Measurements from ENCODE around the gene UNC79. TPM values are rescaled to one million over a fixed set of nuclear protein-coding genes. Genes with fewer than 3 reads are reported as not detected.

UNC79 gene
- total RNA-seq, 2 experiments from 2014 or later, result not detected

DNA sequence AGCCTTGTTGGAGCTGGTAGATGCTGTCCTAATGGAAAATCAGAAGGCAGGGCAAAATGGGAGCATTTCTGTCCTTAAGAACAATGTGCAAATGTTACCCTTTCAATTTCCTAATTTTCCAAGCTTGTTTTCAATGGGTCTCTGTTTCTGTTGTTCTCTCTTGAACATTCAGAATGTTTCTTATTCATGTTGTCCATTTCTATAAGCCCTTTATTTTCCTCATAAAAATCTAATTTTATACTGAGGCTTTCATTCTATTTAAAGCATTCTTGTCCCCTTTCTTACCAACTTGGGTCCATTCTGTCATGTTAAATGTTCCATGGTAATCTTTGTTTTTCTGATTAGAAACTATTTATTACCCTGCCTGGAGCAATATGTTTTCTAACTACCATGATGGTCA is 232.6 kb downstream of the UNC79 start:
- ChIA-PET CTCF (interaction anchor here (0.9 kb wide), 1 partner anchor 667 kb away, joined by 5 read pairs; no protein-coding TSS in a partner anchor), POLR2A (no interaction called here)
- H3K4me3 Mint-ChIP-seq, result no peak overlapping the region
- DNase-seq, result no peak
- no peak overlapping the region for H3K27ac Mint-ChIP-seq
- H3K36me3 Mint-ChIP-seq (ENCODE audit: low read depth), result no peaks in the 10 kb centered on the region
- H3K27me3 Mint-ChIP-seq, result peaks cover 24% of the 10 kb centered on the region
- peaks cover 20% of the 10 kb centered on the region for H3K9me3 Mint-ChIP-seq
- H3K4me1 Mint-ChIP-seq, result no peaks in the 10 kb centered on the region

GRCh38 chr14:93665169-93665568 is 234.4 kb downstream of the UNC79 start:
- H3K27ac Mint-ChIP-seq, result no peak overlapping the region
- H3K4me1 Mint-ChIP-seq, result no peaks in the 10 kb centered on the region
- CTCF ChIA-PET, result no interaction called here
- H3K9me3 Mint-ChIP-seq, result peaks cover 20% of the 10 kb centered on the region
- no peaks in the 10 kb centered on the region for H3K36me3 Mint-ChIP-seq (ENCODE audit: low read depth)
- no peak for DNase-seq
- H3K27me3 Mint-ChIP-seq, result peaks cover 20% of the 10 kb centered on the region
- POLR2A ChIA-PET, result no interaction called here
- no peak overlapping the region for H3K4me3 Mint-ChIP-seq

DNA sequence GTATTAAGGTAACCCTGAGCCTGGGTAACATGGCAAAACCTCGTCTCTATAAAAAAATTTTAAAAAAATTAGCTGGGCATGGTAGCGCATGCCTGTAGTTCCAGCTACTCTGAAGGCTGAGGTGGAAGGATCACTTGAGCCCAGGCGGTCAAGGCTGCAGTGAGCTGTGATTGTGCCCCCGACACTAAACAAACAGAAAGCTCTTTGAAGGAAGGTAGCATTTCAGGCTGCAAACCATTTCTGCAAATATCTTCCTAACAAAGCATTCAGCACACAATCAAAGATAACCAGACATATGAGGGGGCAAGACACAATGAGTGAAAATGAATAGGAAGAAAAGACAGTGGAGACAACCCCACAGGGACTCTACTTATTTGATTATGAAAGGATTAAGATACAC is 238.9 kb downstream of the UNC79 start:
- peaks cover 22% of the 10 kb centered on the region for H3K27me3 Mint-ChIP-seq
- ChIA-PET POLR2A (no interaction called here), CTCF (no interaction called here)
- DNase-seq, result no peak
- H3K27ac Mint-ChIP-seq, result no peak overlapping the region
- H3K4me1 Mint-ChIP-seq, result no peaks in the 10 kb centered on the region
- H3K36me3 Mint-ChIP-seq (ENCODE audit: low read depth), result no peaks in the 10 kb centered on the region
- H3K4me3 Mint-ChIP-seq, result no peak overlapping the region
- peaks cover 15% of the 10 kb centered on the region for H3K9me3 Mint-ChIP-seq

GRCh38 chr14:93674343-93674742 is 243.6 kb downstream of the UNC79 start:
- Mint-ChIP-seq H3K9me3 (no peaks in the 10 kb centered on the region), H3K27me3 (peaks cover 12% of the 10 kb centered on the region), H3K36me3 (ENCODE audit: low read depth) (no peaks in the 10 kb centered on the region), H3K4me1 (no peaks in the 10 kb centered on the region), H3K4me3 (no peak overlapping the region), H3K27ac (no peak overlapping the region)
- POLR2A ChIA-PET, result no interaction called here
- DNase-seq, result no peak
- CTCF ChIA-PET, result interaction anchor here (1.0 kb wide), 1 partner anchor 43 kb away, joined by 3 read pairs; no protein-coding TSS in a partner anchor

DNA sequence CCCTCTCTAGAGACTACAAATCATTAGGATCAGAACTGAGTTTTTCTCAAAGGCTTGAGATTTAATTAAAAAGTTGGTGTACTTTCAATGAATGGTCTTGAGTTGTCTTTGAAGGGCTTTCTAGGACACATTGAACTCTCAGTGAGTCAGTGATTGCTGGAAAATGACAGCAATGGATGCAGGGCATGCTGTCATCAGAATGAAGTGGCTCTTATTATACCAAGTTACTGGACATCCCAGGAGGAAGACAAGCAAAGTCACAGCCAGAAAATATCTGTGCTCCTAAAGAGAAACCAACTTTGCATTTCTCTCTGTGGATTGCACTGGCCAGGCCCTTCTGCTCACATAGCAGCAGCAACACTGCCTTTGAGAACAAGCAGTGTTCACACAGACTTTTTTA is 244.9 kb downstream of the UNC79 start:
- peaks cover 8% of the 10 kb centered on the region for H3K27me3 Mint-ChIP-seq
- no peaks in the 10 kb centered on the region for H3K9me3 Mint-ChIP-seq
- H3K4me1 Mint-ChIP-seq, result no peaks in the 10 kb centered on the region
- ChIA-PET POLR2A (no interaction called here), CTCF (no interaction called here)
- no peaks in the 10 kb centered on the region for H3K36me3 Mint-ChIP-seq (ENCODE audit: low read depth)
- H3K4me3 Mint-ChIP-seq, result no peak overlapping the region
- DNase-seq, result no peak
- H3K27ac Mint-ChIP-seq, result no peak overlapping the region

- H3K27ac Mint-ChIP-seq, result no peak overlapping the region
- POLR2A ChIA-PET, result no interaction called here
- H3K27me3 Mint-ChIP-seq, result peaks cover 8% of the 10 kb centered on the region
- no peaks in the 10 kb centered on the region for H3K9me3 Mint-ChIP-seq
- H3K4me3 Mint-ChIP-seq, result no peak overlapping the region
- no peaks in the 10 kb centered on the region for H3K36me3 Mint-ChIP-seq (ENCODE audit: low read depth)
- no peaks in the 10 kb centered on the region for H3K4me1 Mint-ChIP-seq
- CTCF ChIA-PET, result no interaction called here
- DNase-seq, result no peak
Observed at GRCh38 chr14:93676416-93676958, 245.7 kb downstream of the UNC79 start.

- Mint-ChIP-seq H3K4me3 (no peak overlapping the region), H3K9me3 (no peaks in the 10 kb centered on the region), H3K27me3 (peaks cover 14% of the 10 kb centered on the region), H3K4me1 (no peaks in the 10 kb centered on the region), H3K27ac (no peak overlapping the region), H3K36me3 (ENCODE audit: low read depth) (no peaks in the 10 kb centered on the region)
- ChIA-PET CTCF (interaction anchor here (0.6 kb wide), 1 partner anchor 23 kb away, joined by 3 read pairs; no protein-coding TSS in a partner anchor), POLR2A (no interaction called here)
- no peak for DNase-seq
Observed at GRCh38 chr14:93682459-93682858, 251.7 kb downstream of the UNC79 start.

- CTCF ChIA-PET, result no interaction called here
- no peak for DNase-seq
- Mint-ChIP-seq H3K4me3 (no peak overlapping the region), H3K36me3 (ENCODE audit: low read depth) (no peaks in the 10 kb centered on the region), H3K27me3 (peaks cover 19% of the 10 kb centered on the region), H3K4me1 (no peaks in the 10 kb centered on the region), H3K27ac (no peak overlapping the region), H3K9me3 (no peaks in the 10 kb centered on the region)
- POLR2A ChIA-PET, result no interaction called here
Observed at GRCh38 chr14:93683226-93683625, 252.5 kb downstream of the UNC79 start.

DNA sequence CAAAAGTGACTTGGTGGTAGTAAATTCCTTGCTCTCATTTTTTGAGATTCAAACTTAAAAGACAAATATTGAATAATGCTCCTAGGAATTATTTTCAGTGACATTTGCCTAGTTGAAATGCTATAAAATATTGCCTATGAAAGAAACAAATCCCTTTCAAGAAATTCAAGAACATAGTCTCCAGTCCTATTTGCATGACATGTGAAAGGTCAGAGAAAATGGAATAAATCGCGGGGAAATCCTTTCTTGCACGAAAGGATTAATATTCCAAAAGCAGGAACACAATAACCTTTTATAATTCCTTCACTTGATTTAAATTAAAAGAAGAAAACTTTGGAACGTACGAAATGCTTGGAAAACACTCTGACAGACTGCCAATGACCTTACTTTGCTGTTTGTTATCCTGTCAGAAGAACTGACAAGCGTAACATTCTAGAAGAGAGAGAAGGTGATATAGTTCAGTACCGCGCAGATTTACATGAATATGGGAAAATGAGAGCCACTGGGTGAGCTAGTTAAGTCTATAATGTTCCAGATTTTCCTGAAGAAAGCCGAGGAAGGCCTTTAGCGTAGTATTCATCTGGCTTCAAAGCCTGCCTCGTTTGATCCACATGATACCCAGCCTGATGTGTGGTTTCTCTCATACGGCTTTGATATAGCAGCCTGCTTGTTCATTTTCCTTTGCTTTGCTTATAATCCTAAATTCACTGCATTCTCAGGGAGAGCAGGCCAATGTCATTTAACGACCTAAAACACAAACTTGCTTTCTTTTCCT is 254.6 kb downstream of the UNC79 start:
- Mint-ChIP-seq H3K9me3 (no peaks in the 10 kb centered on the region), H3K36me3 (ENCODE audit: low read depth) (no peaks in the 10 kb centered on the region), H3K4me1 (no peaks in the 10 kb centered on the region), H3K27ac (no peak overlapping the region), H3K27me3 (peaks cover 25% of the 10 kb centered on the region), H3K4me3 (no peak overlapping the region)
- CTCF ChIA-PET, result no interaction called here
- POLR2A ChIA-PET, result no interaction called here
- DNase-seq, result no peak

- H3K4me3 Mint-ChIP-seq, result no peak overlapping the region
- no peak for DNase-seq
- POLR2A ChIA-PET, result no interaction called here
- H3K27me3 Mint-ChIP-seq, result peaks cover 25% of the 10 kb centered on the region
- no peaks in the 10 kb centered on the region for H3K4me1 Mint-ChIP-seq
- H3K27ac Mint-ChIP-seq, result no peak overlapping the region
- H3K9me3 Mint-ChIP-seq, result no peaks in the 10 kb centered on the region
- CTCF ChIA-PET, result no interaction called here
- H3K36me3 Mint-ChIP-seq (ENCODE audit: low read depth), result no peaks in the 10 kb centered on the region
Observed at GRCh38 chr14:93686268-93686667, 255.5 kb downstream of the UNC79 start.

DNA sequence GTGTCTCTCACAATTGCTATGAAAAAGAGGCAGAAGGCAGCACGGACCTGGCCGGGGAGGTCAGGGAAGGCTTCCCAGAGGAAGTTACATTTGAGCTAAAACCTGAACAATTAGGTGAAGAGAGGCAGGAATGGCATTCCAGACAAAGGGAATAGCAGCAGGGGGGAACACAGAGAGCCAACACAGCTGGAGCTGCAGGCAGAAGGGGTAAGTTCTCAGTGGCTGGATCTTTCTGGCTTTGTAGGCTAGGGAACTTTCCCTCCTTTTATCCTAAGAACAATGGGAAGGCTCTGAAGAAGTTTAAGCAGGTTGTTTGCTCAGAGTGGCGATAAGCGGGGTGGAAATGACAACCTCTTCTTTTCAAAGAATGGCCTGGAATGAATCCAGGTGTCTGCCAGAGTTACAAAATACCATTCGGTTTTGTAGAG is 257.5 kb downstream of the UNC79 start:
- POLR2A ChIA-PET, result no interaction called here
- no peaks in the 10 kb centered on the region for H3K9me3 Mint-ChIP-seq

DNA sequence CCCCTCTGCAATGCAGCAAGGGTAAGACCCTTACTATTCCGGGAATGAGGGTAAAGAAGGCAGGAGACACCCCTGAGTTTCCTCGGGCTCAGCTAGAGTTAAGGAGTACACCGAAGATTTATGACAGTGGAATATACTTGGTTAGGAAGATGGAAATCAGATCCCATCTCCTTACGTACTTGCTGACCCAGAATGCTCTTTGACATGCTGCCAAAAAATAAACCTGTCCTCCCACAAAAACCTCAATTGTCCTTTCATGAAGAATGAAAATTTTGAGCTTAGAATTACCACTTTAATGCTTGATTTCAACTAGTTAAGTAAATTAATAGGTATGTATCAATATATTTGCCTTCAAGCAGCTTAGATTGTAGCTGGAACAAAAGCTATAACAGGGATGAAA is 258.1 kb downstream of the UNC79 start:
- ChIA-PET CTCF (interaction anchor here (0.6 kb wide), 1 partner anchor 10 kb away, joined by 3 read pairs; no protein-coding TSS in a partner anchor), POLR2A (no interaction called here)
- H3K27me3 Mint-ChIP-seq, result peaks cover 23% of the 10 kb centered on the region
- DNase-seq, result no peak
- H3K36me3 Mint-ChIP-seq (ENCODE audit: low read depth), result no peaks in the 10 kb centered on the region
- H3K27ac Mint-ChIP-seq, result no peak overlapping the region
- no peak overlapping the region for H3K4me3 Mint-ChIP-seq
- H3K4me1 Mint-ChIP-seq, result no peaks in the 10 kb centered on the region
- no peaks in the 10 kb centered on the region for H3K9me3 Mint-ChIP-seq

More for the DNA sequence above, 257.5 kb downstream of the UNC79 start:
- DNase-seq, result no peak
- Mint-ChIP-seq H3K4me1 (no peaks in the 10 kb centered on the region), H3K4me3 (no peak overlapping the region), H3K27ac (no peak overlapping the region), H3K27me3 (peaks cover 23% of the 10 kb centered on the region), H3K36me3 (ENCODE audit: low read depth) (no peaks in the 10 kb centered on the region)
- CTCF ChIA-PET, result interaction anchor here (0.6 kb wide), 1 partner anchor 10 kb away, joined by 3 read pairs; no protein-coding TSS in a partner anchor

DNA sequence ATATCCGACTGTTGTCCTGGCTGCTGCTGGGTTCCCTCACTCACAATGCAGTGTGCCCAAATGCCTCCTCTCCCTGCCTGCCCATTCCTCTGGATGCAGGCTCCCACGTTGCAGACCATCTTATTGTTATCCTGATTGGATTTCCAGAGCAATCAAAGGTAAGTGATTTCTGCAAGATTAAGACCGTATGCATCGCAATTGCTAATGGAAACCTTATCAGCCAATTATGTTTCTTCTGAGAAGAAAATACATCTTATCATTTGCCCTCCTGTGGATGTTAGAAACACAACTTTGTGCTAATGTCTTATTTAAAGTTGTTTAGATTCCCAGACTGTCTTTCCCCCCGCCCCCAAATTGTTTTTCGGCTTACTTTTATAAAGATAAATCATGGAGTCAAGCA is 259.4 kb downstream of the UNC79 start:
- Mint-ChIP-seq H3K27ac (no peak overlapping the region), H3K27me3 (peaks cover 18% of the 10 kb centered on the region), H3K4me3 (no peak overlapping the region), H3K9me3 (no peaks in the 10 kb centered on the region), H3K4me1 (no peaks in the 10 kb centered on the region), H3K36me3 (ENCODE audit: low read depth) (no peaks in the 10 kb centered on the region)
- CTCF ChIA-PET, result no interaction called here
- POLR2A ChIA-PET, result no interaction called here
- no peak for DNase-seq

All from activated CD4-positive, alpha-beta T cell treated with anti-CD3 and anti-CD28 coated beads, Interleukin-2, amount 10 ng/mL, durations not matched to agents 7 days and 5 days (primary cell).